ENCODE measurements around the gene CCDC34. TPM values are rescaled to one million over a fixed set of nuclear protein-coding genes. Genes with fewer than 3 reads are reported as not detected.
"Not testable (repeated sequence)": the region's sequence is repeated elsewhere in the genome, so short reads cannot be mapped to it uniquely, and the experiment has no call there.

CCDC34 gene
- total RNA-seq, 1 experiment from 2014 or later: 10.5 TPM

- DNase-seq (ENCODE audit: low read depth): no peak
These were observed 632 bp upstream of the CCDC34 start for GRCh38 chr11:27363576-27364117.

GRCh38 chr11:27361649-27362431, 1.2 kb downstream of the CCDC34 start:
- no peak for DNase-seq (ENCODE audit: low read depth)

DNA sequence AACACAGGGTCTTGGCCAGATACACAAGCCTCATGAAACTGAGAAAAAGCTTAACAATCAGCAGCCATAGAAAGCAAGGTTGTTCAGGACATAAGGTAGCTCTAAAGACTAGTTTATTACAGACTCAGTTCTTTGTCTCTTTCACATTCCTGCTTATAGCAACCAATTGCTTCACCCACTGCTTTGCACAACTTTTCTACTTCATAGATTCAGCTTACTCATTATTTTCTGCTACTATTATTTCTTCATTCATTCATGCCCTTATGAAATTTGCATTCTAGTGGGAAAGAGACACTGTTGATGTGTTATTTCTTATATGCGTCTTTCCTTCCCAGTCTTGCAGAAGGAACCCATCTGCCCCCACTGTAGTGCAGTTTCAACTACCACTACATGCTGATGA, 4.7 kb downstream of the CCDC34 start:
- no peak for DNase-seq (ENCODE audit: low read depth)

GRCh38 chr11:27357250-27357649, 5.8 kb downstream of the CCDC34 start:
- DNase-seq (ENCODE audit: low read depth): no peak

GRCh38 chr11:27356624-27357222, 6.3 kb downstream of the CCDC34 start:
- no peak for DNase-seq (ENCODE audit: low read depth)

GRCh38 chr11:27355575-27356104, 7.4 kb downstream of the CCDC34 start:
- DNase-seq (ENCODE audit: low read depth): no peak

DNA sequence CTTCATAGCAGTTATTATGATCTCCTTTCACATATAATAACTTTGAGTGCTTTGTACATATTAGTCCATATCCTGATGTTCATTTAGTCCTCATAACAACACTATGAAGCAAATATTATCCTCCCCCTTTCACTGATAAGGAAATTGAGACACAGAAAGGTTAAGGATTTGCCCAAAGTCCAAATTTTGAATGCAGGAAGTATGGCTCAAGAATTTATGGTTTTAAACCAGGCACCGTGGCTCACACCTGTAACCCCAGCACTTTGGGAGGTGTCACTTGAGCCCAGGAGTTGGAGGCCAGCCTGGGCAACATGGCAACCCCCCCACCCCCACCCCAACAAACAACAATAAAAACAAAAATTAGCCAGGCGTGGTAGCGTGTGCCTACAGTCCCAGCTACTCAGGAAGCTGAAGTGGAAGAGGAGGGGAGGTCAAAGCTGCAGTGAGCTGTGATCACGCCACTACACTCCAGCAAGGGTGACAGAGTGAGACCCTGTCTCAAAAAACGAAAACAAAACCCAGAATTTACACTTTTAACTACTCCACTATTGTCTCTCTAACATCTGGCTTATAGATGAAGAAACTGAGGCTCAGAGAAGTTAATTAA, 8.6 kb downstream of the CCDC34 start:
- no peak for DNase-seq (ENCODE audit: low read depth)

GRCh38 chr11:27353593-27354358, 9.2 kb downstream of the CCDC34 start:
- DNase-seq (ENCODE audit: low read depth): no peak

GRCh38 chr11:27352781-27353180, 10.2 kb downstream of the CCDC34 start:
- no peak for DNase-seq (ENCODE audit: low read depth)

- no peak for DNase-seq (ENCODE audit: low read depth)
These were observed 12.5 kb downstream of the CCDC34 start for GRCh38 chr11:27350511-27350910.

- no peak for DNase-seq (ENCODE audit: low read depth)
These were observed 13.1 kb downstream of the CCDC34 start for GRCh38 chr11:27349919-27350318.

DNA sequence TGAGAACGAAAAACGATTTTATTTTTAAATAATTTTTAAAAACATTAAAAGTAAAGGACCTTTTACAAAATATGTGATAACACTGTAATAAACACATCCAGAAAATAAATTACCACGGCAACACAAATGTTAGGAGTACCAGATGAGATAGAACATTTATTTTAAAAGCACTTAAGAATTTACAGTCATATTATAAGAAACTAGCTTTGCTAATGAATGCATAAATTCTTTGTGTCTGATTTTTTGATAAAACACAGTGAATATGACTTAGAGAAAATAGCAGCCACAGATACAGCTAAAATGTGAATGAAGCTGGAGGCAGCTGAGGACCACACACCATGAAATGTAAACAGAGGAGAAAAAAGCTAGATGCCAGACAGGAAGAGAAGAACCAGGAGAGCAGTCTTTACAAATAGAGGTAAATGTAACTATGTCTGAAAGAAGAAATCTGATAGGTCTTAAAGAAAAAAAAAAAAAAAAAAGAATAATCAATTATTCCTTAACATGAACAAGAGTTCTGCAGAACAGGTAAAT, 14.6 kb downstream of the CCDC34 start:
- DNase-seq (ENCODE audit: low read depth): no peak

GRCh38 chr11:27347359-27348339, 15.4 kb downstream of the CCDC34 start:
- DNase-seq (ENCODE audit: low read depth): no peak

- no peak for DNase-seq (ENCODE audit: low read depth)
These were observed 23.1 kb downstream of the CCDC34 start for GRCh38 chr11:27339941-27340340.

- not testable (repeated sequence) for DNase-seq (ENCODE audit: low read depth)
These were observed 28.3 kb downstream of the CCDC34 start for GRCh38 chr11:27334764-27335163.

GRCh38 chr11:27331981-27332380, 31.0 kb downstream of the CCDC34 start:
- DNase-seq (ENCODE audit: low read depth): peak; percentile 14

DNA sequence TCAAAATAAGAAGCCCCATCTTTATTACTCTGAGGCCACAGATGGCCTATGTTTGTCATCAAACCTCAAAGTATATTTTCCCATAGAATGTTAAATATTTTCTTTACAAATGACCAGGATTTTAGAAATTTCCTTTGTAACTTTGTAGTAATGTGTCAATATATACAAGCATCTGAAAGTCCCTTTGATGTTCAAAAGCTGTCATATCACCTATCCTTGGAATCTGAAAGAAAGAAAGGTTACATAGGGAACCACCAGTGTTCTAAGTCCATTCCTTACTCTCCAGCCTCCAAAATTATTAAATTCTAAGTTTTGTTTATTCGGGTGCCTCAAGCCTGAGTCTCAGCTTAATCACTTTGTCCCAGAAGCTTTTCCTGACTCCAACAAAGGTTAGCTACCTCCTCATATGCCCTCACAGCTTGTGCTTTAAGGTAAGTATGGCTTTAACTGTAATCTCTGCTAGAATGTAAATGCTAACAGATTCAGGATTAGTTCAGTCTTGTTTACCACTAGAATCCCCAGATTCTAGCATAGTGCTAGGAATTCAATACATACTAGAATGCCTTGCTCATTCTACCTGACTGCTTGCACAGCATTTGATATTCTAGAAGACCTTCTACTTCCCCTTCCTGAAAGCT, 32.3 kb downstream of the CCDC34 start:
- DNase-seq (ENCODE audit: low read depth): no peak

DNA sequence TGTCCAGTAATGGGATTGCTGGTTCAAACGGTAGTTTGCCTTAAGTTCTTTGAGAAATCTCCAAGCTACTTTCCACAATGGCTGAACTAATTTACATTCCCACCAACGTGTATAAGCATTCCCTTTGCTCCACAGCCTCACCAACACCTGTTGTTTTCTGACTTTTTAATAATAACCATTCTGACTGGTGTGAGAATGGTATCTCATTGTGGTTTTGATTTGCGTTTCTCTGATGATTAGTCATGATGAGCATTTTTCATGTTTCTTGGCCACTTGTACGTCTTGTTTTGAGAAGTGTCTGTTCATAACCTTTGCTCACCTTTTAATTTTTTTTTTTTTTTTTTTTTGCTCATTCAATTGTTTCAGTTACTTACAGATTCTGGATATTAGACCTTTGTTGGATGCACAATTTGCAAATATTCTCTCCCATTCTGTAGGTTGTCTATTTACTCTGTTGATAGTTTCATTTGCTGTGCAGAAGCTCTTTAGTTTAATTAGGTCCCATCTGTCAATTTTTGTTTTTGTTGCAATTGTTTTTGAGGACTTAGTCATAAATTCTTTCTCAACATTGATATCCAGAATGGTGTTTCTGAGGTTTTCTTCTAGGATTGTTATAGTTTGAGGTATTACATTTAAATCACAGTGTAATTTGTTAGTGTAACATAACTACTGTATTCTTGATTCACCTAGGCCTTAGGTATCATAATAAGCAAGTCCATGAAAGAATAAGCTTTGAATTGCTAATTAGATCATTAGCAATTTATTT, 33.0 kb downstream of the CCDC34 start:
- DNase-seq (ENCODE audit: low read depth): no peak

DNA sequence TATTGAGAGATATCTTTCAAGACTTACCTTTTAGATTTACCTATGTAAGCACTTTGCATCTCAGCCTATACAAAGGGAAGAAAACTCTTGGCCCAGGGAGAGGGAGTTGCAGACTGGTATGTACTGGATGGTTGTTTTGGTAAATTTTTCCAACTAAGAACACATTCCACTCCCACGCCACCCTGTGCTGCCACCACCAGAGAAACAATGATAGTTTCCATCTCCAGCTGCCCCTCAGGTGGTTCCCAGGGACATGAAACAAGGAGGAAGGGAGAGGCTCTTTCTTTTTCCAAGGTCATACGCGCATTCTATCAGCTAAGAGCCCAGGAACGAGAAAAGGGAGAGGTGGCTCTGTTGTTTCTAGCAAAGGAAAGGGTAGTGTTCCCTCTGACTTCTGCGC, 34.4 kb downstream of the CCDC34 start:
- DNase-seq (ENCODE audit: low read depth): no peak

Data from HT1080 (cell line).